HepG2 (cell line): ENCODE measurements around the gene IFIT5. TPM values are rescaled to one million over a fixed set of nuclear protein-coding genes. Genes with fewer than 3 reads are reported as not detected.

ENCODE experiments used
- ATAC-seq: fragments of 200-7000 bp; cut with Tn5 transposase; 3 replicates; pipeline ENCODE4 v1.9.1; 2020; ENCODE audit warnings: mild to moderate bottlenecking, moderate library complexity
- BruUV-seq: library from RNA; stranded (reverse); fragments of 400-500 nt; replicated peaks from 2 replicates; lab custom pipeline; 2021; lab: Mats Ljungman, UMichigan
- CTCF ChIA-PET: fragments of 300-600 bp; formaldehyde crosslinking; extraction: SDS; loops from one replicate; lab custom pipeline; 2021; ENCODE audit warnings: low total read pairs, inconsistent platforms, low intra/inter-chr PET ratio; lab: Yijun Ruan, JAX
- POLR2A ChIA-PET: fragments of 350-600 bp; sonication (Branson Sonifier 250); formaldehyde crosslinking; loops from one replicate; lab custom pipeline; 2020; ENCODE audit warnings: antibody characterized with exemption, inconsistent platforms; lab: Yijun Ruan, JAX
- DNase-seq: peaks from one replicate; pipeline ENCODE4 v3.0.0-alpha.2; 2015; ENCODE audit warnings: low spot score
- FAIRE-seq: peaks from 3 replicates; lab custom pipeline; 2011; peaks lifted over from hg19 to GRCh38; lab: Jason Lieb, UNC
- H2AFZ ChIP-seq: one replicate; pipeline ENCODE4 v1.6.1; 2011; ENCODE audit warnings: low read length, inconsistent platforms
- H3K27ac ChIP-seq: fragments of 300-600 bp; 3 replicates; pipeline ENCODE4 v1.8.0; 2011; ENCODE audit warnings: mixed run types, mild to moderate bottlenecking, mixed read lengths, low read length, inconsistent platforms; ENCODE audit not compliant: insufficient read depth; ENCODE audit errors: extremely low read length
- H3K27me3 ChIP-seq, 2 experiments: fragments of 200-600 bp in 1 of 2; 2 replicates in 1 of 2; 3 replicates in 1 of 2; pipeline versions ENCODE4 v1.6.0 to v1.8.0; 2011; ENCODE audit warnings: low read length in 2 of 2, mild to moderate bottlenecking in 2 of 2, moderate library complexity in 2 of 2, inconsistent platforms in 1 of 2; ENCODE audit not compliant: insufficient read depth in 2 of 2, control insufficient read depth in 1 of 2
- H3K36me3 ChIP-seq, 2 experiments: fragments of 200-600 bp in 1 of 2; replicated peaks in 1 of 2; 2 replicates in 1 of 2; 3 replicates in 1 of 2; pipeline versions ENCODE4 v1.5.1 to v1.8.0; 2011; ENCODE audit warnings: low read length in 2 of 2, inconsistent platforms in 1 of 2; ENCODE audit not compliant: insufficient read depth in 2 of 2, control insufficient read depth in 1 of 2
- H3K4me1 ChIP-seq: 2 replicates; pipeline ENCODE4 v1.5.1; 2012; ENCODE audit warnings: low read length, inconsistent platforms; ENCODE audit not compliant: insufficient read depth
- H3K4me2 ChIP-seq: 2 replicates; pipeline ENCODE4 v1.6.0; 2011; ENCODE audit warnings: low read depth, low read length, inconsistent platforms
- H3K4me3 ChIP-seq, 3 experiments: fragments of 200-600 bp in 1 of 3; sonication (generic), shearing (Covaris generic) in 1 of 3; replicated peaks in 1 of 3; 2 replicates each; pipeline ENCODE4 v1.5.1; 2011 to 2016; ENCODE audit warnings: low read length in 3 of 3, inconsistent platforms in 2 of 3, low read depth in 2 of 3, mild to moderate bottlenecking in 2 of 3, control low read depth in 1 of 3, mixed read lengths in 1 of 3; ENCODE audit not compliant: insufficient read depth in 1 of 3
- H3K79me2 ChIP-seq: one replicate; pipeline ENCODE4 v1.6.1; 2011; ENCODE audit warnings: low read length, inconsistent platforms; ENCODE audit not compliant: insufficient read depth
- H3K9ac ChIP-seq: 2 replicates; pipeline ENCODE4 v1.6.0; 2011; ENCODE audit warnings: mild to moderate bottlenecking, low read depth, low read length, inconsistent platforms; ENCODE audit not compliant: insufficient read depth
- H3K9me3 ChIP-seq: 2 replicates; pipeline ENCODE4 v1.5.1; 2012; ENCODE audit warnings: mild to moderate bottlenecking, low read length
- H4K20me1 ChIP-seq: 2 replicates; pipeline ENCODE4 v1.6.0; 2011; ENCODE audit warnings: inconsistent platforms, mild to moderate bottlenecking, low read length, moderate library complexity; ENCODE audit not compliant: insufficient read depth
- DR1 ChIP-seq: sonication (generic); formaldehyde crosslinking; IDR thresholded peaks from 2 replicates; pipeline ENCODE4 v1.8.0; 2021; ENCODE audit warnings: mild to moderate bottlenecking, missing genetic modification reagents, inconsistent platforms
- FOSL1 ChIP-seq: sonication (generic); formaldehyde crosslinking; IDR thresholded peaks from 2 replicates; pipeline ENCODE4 v1.9.0; 2021; ENCODE audit warnings: missing genetic modification reagents, borderline replicate concordance
- KLF9 ChIP-seq: IDR thresholded peaks from 2 replicates; pipeline ENCODE4 v1.6.1; 2016; ENCODE audit warnings: low read depth
- MEF2D ChIP-seq: sonication (generic); formaldehyde crosslinking; IDR thresholded peaks from 2 replicates; pipeline ENCODE4 v1.5.1; 2020; ENCODE audit warnings: mild to moderate bottlenecking, missing genetic modification reagents
- RAD51 ChIP-seq: fragments of 450-650 bp; IDR thresholded peaks from 2 replicates; pipeline ENCODE4 v1.6.1; 2016; ENCODE audit warnings: borderline replicate concordance
- SUZ12 ChIP-seq: fragments of 150-350 bp; IDR thresholded peaks from 2 replicates; pipeline ENCODE4 v1.6.1; 2014; ENCODE audit warnings: low read depth, low read length
- TCF7 ChIP-seq: sonication (generic); IDR thresholded peaks from 2 replicates; pipeline ENCODE4 v1.6.1; 2016; ENCODE audit warnings: antibody characterized with exemption, low read depth
- ZNF556 ChIP-seq: sonication (generic); formaldehyde crosslinking; IDR thresholded peaks from 2 replicates; pipeline ENCODE4 v1.4.0; 2020; ENCODE audit warnings: mild to moderate bottlenecking, missing genetic modification reagents, borderline replicate concordance
- ZNF709 ChIP-seq: sonication (generic); formaldehyde crosslinking; IDR thresholded peaks from 2 replicates; pipeline ENCODE4 v1.5.0; 2020; ENCODE audit warnings: mild to moderate bottlenecking, missing genetic modification reagents
- ZNF776 ChIP-seq: sonication (generic); formaldehyde crosslinking; IDR thresholded peaks from 2 replicates; pipeline ENCODE4 v1.4.0; 2020; ENCODE audit warnings: mild to moderate bottlenecking, missing genetic modification reagents
- ZNF788 ChIP-seq: sonication (generic); formaldehyde crosslinking; IDR thresholded peaks from 2 replicates; pipeline ENCODE4 v1.5.0; 2020; ENCODE audit warnings: mild to moderate bottlenecking, missing genetic modification reagents, borderline replicate concordance
- ZNF883 ChIP-seq: sonication (generic); formaldehyde crosslinking; IDR thresholded peaks from 2 replicates; pipeline ENCODE4 v1.5.1; 2020; ENCODE audit warnings: mild to moderate bottlenecking, missing genetic modification reagents; ENCODE audit errors: not compliant biosample characterization
- WGBS: methylation state at CpG from one replicate; pipeline ENCODE4 v1.1.6; 2017; ENCODE audit warnings: low lambda C conversion rate; 5-methylcytosine and 5-hydroxymethylcytosine counted together
- in situ Hi-C: cut with HindIII; loops from 2 replicates; pipeline ENCODE4 v1.10.0; 2017; ENCODE audit warnings: low pct_unique_long_range_greater_than_20kb; ENCODE audit not compliant: extremely low pct_ligation_motif_present
- intact Hi-C: fragments of 100-400 bp; cut with micrococcal nuclease; formaldehyde crosslinking; loops from one replicate; pipeline ENCODE4 v1.10.0; 2022; ENCODE audit not compliant: unreplicated experiment
- polyA plus RNA-seq, 8 experiments: library from polyadenylated mRNA; depleted of rRNA in 3 of 8; stranded (reverse) in 7 of 8; unstranded in 1 of 8; fragments of >200 nt; fragmentation: Illumina TruSeq in 4 of 8; extraction: Trizol in 4 of 8; gene quantifications; 2 replicates each; pipeline versions ENCODE4 v1.2.1 to v1.2.3, GENCODE V29; 2011 to 2016; ENCODE audit warnings: low read depth in 4 of 8, missing spikeins in 1 of 8, mixed read lengths in 1 of 8; ENCODE audit not compliant: insufficient read depth in 1 of 8
- total RNA-seq, 5 experiments: library from RNA; depleted of rRNA; stranded (reverse); fragments of >200 nt; fragmentation: Illumina TruSeq; extraction: Trizol; gene quantifications; 2 replicates each; pipeline ENCODE4 v1.2.3, GENCODE V29; 2016; ENCODE audit warnings: low read depth in 1 of 5
- TF ChIP-seq, protein P1 (sequence below): sonication (generic); formaldehyde crosslinking; IDR thresholded peaks from 2 replicates; pipeline ENCODE4 v1.4.0; 2020; ENCODE audit warnings: missing genetic modification reagents
- TF ChIP-seq, protein P2 (sequence below): sonication (generic); formaldehyde crosslinking; IDR thresholded peaks from 2 replicates; pipeline ENCODE4 v1.4.0; 2020; ENCODE audit warnings: missing genetic modification reagents
- TF ChIP-seq, protein P3 (sequence below): sonication (generic); formaldehyde crosslinking; IDR thresholded peaks from 2 replicates; pipeline ENCODE4 v1.4.0; 2020; ENCODE audit warnings: missing genetic modification reagents

Gene IFIT5
- total and polyA plus RNA-seq, 2 of the 13 experiments (the other 11 are each of a cell fraction or from before 2014, with no cell fraction given), result 2.2 to 8.3 TPM

DNA sequence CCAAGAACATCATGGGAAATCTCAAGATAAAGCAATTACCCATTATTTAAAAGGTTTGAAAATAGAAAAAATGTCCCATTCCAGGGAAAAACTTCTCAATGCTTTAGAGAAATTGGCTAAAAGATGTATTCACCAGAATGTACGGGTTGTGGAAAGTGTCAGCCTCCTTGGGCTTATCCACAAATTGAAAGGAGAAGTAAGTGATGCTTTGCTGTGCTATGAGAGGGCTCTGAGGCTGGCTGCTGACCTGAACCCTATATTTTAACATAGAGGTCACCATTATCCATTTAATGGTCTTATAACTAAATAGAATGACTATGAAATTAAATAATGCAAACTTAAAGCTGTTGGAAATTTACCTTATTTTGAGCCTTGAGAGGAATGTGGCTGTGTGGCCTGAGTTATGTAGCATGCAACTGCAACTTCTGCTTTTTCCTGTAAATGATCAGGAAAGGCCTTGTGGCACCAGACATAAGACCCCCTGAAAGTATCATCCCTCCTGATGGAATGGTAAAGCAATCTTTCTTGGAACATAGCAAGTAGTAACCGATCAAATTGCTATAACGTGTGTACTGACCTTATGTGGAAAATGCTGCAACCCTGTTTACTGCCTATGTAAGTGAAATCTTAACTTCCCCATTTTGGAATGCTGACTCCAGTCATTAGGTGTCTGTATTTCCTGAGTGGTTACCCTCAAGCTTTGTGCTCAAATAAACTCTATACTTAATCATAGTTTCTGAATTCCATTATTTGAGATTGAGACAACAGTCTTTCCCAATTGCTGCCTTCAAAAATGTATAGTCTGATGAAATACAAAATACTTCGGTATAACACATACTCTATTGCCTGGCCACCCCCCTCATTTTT, 29.7 kb upstream of the IFIT5 start (continued):
- TF ChIP-seq, protein P1, sequence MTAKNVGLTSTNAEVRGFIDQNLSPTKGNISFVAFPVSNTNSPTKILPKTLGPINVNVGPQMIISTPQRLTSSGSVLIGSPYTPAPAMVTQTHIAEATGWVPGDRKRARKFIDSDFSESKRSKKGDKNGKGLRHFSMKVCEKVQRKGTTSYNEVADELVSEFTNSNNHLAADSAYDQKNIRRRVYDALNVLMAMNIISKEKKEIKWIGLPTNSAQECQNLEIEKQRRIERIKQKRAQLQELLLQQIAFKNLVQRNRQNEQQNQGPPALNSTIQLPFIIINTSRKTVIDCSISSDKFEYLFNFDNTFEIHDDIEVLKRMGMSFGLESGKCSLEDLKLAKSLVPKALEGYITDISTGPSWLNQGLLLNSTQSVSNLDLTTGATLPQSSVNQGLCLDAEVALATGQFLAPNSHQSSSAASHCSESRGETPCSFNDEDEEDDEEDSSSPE (CRISPR knock-in tag), result no peak

DNA sequence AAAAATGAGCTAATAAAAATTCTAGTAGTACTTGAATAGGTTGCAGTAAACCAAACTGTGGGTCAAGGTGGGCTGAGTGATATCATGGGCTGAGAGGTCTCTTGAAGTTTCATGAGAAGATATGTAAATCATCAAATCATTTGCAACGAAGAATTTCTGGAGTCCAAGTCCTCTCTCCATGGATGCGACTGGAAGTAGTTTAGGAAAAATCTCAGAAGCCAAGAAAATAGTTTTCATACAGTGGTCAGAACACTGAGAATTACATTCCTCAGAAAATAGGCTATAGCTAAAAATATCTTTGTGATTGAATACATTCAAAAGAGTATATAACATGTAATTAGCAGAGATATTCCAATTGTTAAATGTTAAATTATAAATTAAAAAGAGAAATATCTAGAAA, 25.6 kb upstream of the IFIT5 start:
- intact Hi-C loops, result loop anchor here (1.0 kb wide), 1 partner anchor 96 kb away; no protein-coding TSS in a partner anchor
- H3K4me1 ChIP-seq, result peaks cover 10% of the 10 kb centered on the region
- H3K9me3 ChIP-seq, result no peaks in the 10 kb centered on the region
- no peak overlapping the region for H3K4me3 ChIP-seq
- H3K9ac ChIP-seq, result no peak overlapping the region
- no peak overlapping the region for H2AFZ ChIP-seq
- no peak for ATAC-seq
- no peak overlapping the region for H3K27ac ChIP-seq
- FAIRE-seq, result no peak
- no peaks in the 10 kb centered on the region for H3K79me2 ChIP-seq
- H3K4me2 ChIP-seq, result no peak overlapping the region
- H3K36me3 ChIP-seq, result no peaks in the 10 kb centered on the region
- BruUV-seq, result no TSS peak
- 42% methylated on average over 2 of the region's 2 CpGs for WGBS
- TF ChIP-seq RAD51, result no peak
- TF ChIP-seq KLF9 (CRISPR knock-in tag), result no peak
- TF ChIP-seq ZNF556, result no peak
- TF ChIP-seq ZNF776, result no peak
- TF ChIP-seq, protein P2, sequence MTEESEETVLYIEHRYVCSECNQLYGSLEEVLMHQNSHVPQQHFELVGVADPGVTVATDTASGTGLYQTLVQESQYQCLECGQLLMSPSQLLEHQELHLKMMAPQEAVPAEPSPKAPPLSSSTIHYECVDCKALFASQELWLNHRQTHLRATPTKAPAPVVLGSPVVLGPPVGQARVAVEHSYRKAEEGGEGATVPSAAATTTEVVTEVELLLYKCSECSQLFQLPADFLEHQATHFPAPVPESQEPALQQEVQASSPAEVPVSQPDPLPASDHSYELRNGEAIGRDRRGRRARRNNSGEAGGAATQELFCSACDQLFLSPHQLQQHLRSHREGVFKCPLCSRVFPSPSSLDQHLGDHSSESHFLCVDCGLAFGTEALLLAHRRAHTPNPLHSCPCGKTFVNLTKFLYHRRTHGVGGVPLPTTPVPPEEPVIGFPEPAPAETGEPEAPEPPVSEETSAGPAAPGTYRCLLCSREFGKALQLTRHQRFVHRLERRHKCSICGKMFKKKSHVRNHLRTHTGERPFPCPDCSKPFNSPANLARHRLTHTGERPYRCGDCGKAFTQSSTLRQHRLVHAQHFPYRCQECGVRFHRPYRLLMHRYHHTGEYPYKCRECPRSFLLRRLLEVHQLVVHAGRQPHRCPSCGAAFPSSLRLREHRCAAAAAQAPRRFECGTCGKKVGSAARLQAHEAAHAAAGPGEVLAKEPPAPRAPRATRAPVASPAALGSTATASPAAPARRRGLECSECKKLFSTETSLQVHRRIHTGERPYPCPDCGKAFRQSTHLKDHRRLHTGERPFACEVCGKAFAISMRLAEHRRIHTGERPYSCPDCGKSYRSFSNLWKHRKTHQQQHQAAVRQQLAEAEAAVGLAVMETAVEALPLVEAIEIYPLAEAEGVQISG (CRISPR knock-in tag), result no peak
- no peak for TF ChIP-seq ZNF883
- TF ChIP-seq ZNF788 (CRISPR knock-in tag), result no peak
- no peak for TF ChIP-seq TCF7
- TF ChIP-seq FOSL1 (CRISPR knock-in tag), result no peak
- no peak for TF ChIP-seq MEF2D
- no peak for TF ChIP-seq ZNF709 (CRISPR knock-in tag)
- TF ChIP-seq SUZ12, result no peak
- no peak for TF ChIP-seq DR1 (CRISPR knock-in tag)
- TF ChIP-seq, protein P3, sequence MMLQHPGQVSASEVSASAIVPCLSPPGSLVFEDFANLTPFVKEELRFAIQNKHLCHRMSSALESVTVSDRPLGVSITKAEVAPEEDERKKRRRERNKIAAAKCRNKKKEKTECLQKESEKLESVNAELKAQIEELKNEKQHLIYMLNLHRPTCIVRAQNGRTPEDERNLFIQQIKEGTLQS (CRISPR knock-in tag), result no peak
- CTCF ChIA-PET, result no interaction called here
- DNase-seq, result no peak
- in situ Hi-C loops, result no loop called here
- no peaks in the 10 kb centered on the region for H3K27me3 ChIP-seq
- POLR2A ChIA-PET, result no interaction called here
- H4K20me1 ChIP-seq, result no peaks in the 10 kb centered on the region
